T follicular helper cell (primary cell): ENCODE measurements around the gene DHRS12.
A peak's percentile ranks its signal among the peaks of the same experiment; 100 is the strongest.
"Not testable (repeated sequence)": the region's sequence is repeated elsewhere in the genome, so short reads cannot be mapped to it uniquely, and the experiment has no call there.

Experiments used
- DNase-seq: peaks from one replicate; pipeline ENCODE4 v3.0.0-alpha.2; 2020; ENCODE audit warnings: low read depth

The DHRS12 gene

GRCh38 chr13:51828730-51829567 lies 25.0 kb upstream of the DHRS12 start:
- no peak for DNase-seq

DNA sequence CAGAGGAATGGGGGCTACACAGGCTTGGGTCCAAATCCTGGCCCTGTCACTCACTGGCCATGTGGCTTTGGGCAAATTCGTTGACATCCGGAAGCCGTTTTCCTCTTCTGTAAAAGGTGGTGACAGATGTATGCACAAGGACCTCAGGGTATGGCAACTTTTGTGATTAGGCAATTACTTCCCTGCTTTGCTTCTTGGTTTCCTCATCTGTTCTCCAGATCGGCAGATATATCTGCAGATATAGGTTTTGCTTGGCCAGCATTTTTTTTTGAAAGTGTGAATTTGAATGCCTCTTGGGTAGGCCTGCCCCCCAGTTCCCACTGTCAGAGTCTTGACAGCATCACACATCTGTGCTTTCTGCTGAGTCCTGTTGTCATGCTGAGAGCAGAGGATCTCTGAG lies 23.3 kb upstream of the DHRS12 start:
- no peak for DNase-seq

- no peak for DNase-seq
Measured at GRCh38 chr13:51826606-51827005, 22.6 kb upstream of the DHRS12 start.

DNA sequence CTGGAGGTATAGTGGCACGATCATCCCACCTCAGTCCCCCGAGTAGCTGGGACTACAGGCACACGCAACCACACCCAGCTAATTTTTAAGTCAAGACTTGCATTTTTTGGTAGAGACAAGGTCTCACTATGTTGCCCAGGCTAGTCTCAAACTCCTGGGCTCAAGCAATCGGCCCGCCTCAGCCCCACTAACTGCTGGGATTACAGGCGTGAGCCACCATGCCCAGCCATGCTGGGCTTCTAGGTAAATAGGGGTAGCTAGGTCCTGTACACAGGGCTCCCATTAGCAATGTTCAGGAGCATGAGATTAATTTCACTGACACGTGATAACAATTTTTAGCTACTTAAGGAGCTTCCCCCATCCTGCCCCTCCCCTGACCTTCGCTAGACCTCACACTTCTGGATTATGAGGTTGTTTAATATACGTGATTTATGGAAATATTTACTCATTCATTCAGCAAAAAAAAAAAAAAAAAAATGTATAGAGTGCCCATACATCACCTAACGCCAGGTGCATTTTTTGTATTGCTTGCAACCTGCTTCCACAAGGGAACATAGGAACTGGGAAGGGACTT lies 21.8 kb upstream of the DHRS12 start:
- DNase-seq: no peak

- no peak for DNase-seq
Measured at GRCh38 chr13:51825165-51825592, 21.2 kb upstream of the DHRS12 start.

DNA sequence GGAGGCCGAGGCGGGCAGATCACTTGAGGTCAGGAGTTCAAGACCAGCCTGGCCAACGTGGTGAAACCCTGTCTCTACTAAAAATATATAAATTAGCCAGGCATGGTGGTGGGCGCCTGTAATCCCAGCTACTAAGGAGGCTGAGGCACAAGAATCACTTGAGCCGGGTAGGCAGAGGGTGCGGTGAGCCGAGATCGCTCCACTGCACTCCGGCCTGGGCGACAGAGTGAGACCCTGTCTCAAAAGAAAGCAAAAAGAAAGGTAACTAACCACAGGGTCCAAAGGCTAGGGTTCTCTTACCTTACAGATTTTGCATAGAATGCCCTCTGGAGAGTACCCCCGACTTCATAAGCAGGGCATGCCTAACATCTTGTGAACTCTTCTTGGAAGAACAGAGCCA lies 20.7 kb upstream of the DHRS12 start:
- not testable (repeated sequence) for DNase-seq

DNA sequence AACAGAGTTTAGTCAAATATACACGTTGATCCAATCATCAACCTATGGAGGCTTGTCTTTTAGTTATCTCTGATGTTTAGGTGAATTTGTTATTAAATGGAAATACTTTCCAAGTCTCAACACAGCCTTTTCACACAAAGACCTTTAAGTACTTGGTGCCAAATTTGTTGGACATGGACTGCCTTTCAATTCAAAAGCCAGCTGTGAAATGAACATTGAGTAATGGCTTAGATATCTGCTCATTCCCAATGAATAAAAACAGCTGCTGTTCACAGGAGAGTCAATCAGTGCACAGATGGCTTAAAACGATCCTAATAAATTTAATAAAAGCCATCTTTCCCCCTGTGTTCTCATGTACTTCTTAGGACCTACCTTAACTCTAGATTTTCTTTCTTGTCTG lies 19.9 kb upstream of the DHRS12 start:
- DNase-seq: no peak

DNA sequence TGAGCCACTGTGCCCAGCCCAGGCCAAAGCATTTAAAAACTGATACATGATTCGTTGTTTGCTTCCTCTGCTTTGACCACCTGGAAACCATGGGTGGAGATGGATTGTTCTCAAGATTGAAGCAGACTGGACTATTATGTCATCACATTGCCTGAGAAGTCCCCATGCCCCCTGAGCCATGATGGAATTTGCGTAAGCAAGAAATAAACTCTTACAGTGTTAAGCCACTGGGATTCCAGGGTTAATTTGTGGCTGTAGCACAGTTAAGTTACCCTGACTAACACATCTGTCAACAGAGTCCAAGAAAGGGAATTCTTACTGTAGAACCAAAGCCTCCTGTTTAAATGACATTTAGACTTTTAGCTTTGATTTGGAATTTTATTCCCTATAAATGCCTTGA lies 19.4 kb upstream of the DHRS12 start:
- no peak for DNase-seq

DNA sequence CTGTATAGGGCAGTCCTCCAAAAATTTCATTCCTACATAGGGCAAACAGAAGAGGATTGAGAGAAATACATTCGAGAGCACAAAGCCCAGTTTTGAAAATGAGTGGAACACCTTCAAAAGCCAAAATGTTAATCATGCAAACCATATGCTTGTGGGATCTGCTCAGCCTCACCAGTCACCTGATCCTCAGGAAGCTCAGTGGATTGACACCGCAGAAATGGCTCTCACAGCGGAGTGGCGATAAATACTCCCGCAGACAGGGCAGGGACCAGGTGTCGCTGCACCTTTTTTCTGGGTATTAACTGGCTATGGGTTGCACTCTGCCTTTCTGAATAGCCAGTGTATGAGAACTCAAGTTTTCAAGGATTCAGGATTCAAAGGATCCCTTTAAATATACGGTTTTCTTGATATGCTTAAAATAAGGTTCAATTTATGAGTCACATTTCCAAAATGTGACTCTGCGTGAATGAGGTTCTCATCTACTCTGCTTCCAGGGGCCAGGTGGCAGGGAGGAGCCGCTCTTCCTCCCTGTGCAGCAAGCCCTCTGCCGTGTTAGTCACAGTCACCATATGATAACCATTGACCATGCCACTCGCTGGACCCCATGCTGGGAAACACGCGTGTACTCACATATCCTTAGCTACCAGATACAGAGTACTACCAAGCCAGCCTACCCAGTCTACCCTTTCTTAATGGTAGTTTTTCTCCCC lies 18.3 kb upstream of the DHRS12 start:
- no peak for DNase-seq

DNA sequence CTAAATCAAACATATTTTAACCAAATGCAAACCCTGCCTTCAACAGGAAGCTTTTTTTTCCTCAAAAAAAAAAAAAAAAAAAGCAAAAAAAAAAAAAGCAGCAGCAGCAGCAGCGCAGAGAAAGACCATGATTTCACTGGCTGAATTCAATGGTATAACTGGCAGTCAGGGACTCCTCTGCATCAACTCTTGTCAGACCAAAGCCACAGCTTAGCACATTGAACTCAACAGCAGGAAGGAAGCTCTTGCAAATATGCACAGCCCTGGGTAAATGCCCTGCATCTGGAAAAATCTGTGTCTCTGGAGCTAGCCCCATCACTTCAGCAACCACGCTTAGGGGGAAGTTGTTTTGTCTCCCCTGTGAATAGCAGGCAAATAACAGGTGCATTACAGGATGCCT lies 17.6 kb upstream of the DHRS12 start:
- no peak for DNase-seq

DNA sequence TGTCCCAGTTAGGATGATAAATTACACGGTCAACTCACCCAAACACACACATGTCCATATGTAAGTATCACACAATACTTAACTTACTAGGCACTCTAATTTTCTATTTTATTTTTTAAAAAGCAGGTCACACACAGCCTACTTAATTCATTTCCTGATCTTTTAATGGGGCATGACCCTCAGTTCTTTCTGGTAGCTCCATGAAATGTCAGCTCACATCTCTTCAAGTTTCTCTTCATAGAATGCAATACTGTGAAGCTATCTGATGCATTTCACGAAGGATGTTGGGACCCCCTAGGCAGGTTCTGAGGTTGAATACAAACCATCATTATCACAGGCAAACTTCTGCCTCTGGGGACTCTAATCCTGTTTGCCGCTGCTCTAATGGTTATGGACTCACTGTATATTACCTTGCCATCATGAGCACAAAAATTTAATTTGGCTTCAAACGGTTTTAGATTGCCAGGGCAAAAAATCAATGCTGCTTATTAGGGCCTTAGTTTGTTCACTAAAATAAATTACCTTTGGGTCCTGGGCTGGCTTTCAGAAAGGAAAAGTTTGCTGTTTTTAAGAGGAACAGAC lies 16.1 kb upstream of the DHRS12 start:
- DNase-seq: no peak

DNA sequence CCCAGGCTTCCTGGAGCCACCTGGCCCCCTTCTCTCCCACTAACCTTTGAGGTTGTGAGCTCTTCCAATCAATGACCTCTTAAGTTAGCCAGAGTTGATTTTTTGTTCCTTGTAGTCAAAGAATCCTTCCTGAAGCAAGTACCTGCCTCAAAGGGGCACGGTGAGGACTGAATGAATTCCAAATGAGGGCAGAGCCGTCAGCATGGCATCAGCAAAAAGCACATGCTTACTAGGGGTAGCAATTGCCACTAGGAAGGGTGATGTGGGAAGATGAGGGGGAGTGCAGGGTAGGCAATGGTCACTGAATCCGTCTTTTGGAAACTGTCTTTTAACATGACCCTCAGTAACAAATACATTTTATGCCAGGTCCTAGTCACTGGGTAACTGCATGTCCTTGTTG lies 15.6 kb upstream of the DHRS12 start:
- DNase-seq: no peak

DNA sequence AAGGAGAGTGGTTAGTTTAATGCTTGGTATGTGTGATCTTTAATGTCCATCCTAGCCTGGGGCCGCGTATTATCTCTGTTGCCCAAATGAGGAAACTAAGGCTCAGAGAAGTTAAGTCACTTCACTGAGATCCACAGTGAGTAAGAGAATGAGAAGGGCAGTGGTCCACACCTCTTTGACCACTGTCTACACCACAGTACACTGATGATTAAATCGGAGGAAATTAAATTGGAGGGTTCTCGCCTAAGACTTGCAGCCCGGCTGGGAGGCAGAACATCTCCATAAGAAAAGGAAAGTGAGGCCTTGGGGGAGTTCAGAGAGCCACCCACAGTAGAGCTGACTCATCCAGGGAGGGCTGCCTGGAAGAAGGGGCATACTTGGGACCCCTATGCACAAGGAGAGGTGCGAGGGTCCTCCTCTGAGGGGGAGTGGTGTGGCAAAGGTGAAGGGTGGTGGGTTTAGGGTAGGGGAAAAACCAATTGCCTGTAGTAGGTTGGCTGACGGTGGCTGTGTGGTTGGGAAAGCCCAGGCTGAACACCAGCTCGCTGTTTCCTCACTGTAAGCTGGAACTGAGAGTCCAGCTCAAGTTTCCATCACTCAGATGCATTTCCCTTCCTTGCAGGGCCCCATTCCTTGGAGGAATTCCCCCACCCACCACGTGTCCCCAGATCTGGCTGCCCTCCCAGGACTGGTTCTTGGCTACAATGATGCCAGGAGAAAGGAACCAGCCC lies 15.0 kb upstream of the DHRS12 start:
- DNase-seq: no peak

DNA sequence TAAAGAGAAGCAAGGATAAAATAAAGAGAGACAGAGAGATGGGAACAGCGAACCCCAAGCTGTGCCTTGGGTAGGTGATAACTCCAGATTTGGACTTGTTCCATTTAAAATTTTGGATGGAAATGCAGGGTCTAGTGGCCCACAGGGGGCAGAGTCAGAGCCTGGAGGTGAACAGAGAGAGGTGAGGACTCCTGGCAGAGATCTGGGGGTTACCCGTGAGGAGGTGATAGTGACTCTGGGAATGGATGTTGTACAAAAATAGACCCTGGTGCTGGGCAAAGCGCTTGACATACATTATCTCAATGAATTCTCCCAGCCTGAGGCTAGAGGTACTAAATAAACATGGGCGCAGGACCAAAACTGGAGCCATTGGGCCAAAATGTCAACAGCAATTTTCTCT lies 14.3 kb upstream of the DHRS12 start:
- no peak for DNase-seq

GRCh38 chr13:51817717-51818116 lies 13.8 kb upstream of the DHRS12 start:
- no peak for DNase-seq

GRCh38 chr13:51816604-51817249 lies 12.8 kb upstream of the DHRS12 start:
- DNase-seq: no peak

GRCh38 chr13:51815848-51816247 lies 11.9 kb upstream of the DHRS12 start:
- DNase-seq: no peak

DNA sequence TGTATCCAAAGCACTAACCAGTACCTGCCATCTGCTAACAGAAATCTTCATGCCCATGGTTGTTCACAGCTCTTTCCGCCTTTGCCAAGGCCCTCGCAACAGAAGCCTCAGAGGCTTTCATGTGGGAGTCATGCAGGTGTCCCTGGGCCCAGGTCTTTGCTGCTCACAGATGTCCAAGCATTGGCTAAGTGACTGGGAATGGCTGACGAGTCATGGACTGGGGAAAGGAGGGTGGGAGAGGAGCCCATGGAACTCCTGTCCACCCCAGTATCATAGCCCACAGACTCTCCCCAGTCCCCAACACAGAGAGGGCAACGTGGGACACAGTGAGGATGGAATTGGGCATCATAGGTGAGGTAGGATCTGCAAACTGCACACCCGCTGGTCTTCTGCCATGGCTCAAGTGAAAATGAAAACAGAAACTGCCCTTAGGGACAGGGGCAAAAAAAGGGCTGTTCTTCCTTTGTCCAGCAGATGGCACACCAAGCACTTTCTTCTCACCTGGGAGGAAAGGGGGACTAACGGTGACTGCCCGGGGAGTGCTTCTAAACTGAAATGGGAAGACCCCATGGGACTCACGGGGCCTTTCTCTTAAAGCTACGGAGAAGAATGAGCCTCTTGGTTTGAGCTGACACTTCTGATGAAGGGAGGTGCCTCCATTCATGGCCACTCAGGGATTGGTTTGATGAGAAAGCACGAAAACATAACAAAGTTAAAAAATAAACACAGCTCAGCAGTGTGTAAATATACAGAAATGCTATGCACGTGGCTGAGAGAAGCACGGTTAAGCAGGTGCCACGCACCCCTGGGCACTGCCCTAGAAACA lies 11.1 kb upstream of the DHRS12 start:
- DNase-seq: peak; percentile 57

- DNase-seq: no peak
Measured at GRCh38 chr13:51814071-51814470, 10.1 kb upstream of the DHRS12 start.

DNA sequence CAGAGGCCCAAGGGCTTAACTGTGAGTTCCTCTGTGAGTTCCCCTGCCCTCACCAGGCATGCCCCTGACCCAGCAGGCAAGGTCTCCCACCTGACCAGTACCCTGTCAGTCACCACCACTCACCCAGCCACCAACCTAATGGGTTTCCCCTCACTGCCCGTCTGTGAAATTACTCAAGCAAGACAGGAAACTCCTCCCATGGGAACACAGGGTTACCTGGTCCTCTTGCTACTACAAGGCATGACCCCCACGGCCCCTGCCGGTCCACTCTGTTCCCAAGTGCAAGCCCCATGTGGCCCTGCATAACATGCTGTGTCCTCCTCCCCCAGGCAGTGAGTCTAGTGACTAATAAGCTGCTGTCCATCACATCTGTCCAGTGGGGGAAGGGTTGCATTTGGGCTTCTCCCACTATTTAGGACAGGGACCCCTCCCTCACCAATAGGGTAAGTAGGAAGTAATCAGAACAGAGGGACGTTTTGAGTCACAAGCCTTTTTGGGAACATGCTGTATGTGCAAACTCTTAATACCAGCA lies 8.0 kb upstream of the DHRS12 start:
- no peak for DNase-seq
